ENCODE measurements around the gene BIRC3.
A peak's percentile ranks its signal among the peaks of the same experiment; 100 is the strongest.
"Not testable (repeated sequence)": the region's sequence is repeated elsewhere in the genome, so short reads cannot be mapped to it uniquely, and the experiment has no call there.

Gene BIRC3

DNA sequence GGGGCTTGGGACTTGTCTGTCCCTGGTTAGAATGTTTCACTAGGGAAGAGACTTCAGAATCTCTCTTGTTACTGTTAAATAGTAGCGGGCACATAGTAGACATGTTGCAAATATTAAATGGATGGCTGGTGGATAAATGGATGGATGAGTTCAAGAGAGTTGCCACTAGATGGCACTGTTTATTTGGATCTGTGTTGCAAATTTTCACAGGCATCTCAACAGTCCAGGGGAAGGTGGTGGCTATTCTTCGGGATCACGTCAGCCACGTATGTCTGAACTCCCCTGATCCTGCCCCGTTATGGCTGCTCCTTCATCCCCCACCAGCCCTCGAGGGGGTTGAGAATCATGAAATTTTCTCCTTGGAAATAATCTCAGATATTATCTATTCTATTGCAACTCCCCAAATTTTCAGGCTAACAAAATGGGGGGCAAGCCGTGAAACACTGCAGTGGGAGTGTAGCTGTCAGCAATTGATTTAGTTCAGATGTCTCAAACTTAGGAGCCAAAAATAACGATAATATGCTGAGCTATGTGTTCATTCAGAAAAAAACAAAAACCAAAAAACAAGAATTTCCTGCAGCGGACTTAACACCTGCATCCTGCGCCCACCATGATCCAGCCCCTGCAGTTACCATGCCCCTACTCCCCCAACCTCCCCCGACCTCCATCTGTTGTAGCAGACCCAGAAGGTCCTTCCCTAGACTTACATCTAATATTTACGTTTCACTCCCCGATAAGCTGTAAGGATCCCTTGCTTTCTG is 29.1 kb upstream of the BIRC3 start:
- Mint-ChIP-seq H3K27ac (peak overlapping the region; percentile 68), H3K4me1 (peaks cover 20% of the 10 kb centered on the region), H3K9me3 (no peaks in the 10 kb centered on the region), H3K36me3 (no peaks in the 10 kb centered on the region), H3K27me3 (no peaks in the 10 kb centered on the region), H3K4me3 (peak overlapping the region; percentile 66)
- peak; percentile 81 for ATAC-seq

DNA sequence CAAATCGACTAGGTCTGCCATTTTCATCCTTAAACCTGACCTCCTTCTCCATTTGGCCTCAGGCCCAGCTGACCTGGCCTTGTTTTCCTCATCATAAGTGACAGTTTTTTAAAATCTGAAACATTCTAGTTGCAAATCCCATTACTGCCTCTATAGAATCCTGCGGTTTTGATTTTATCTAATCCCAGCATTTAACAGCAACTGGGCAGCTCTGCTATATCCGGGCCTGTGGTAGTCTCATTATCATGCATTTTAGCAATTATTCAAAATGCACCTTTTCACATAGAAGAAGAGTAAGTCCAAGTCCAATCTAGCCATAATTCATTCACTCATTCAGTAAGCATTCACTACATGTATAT is 28.6 kb upstream of the BIRC3 start:
- Mint-ChIP-seq H3K27ac (peak overlapping the region; percentile 68), H3K4me3 (peak overlapping the region; percentile 66), H3K27me3 (no peaks in the 10 kb centered on the region), H3K9me3 (no peaks in the 10 kb centered on the region), H3K4me1 (peaks cover 22% of the 10 kb centered on the region), H3K36me3 (no peaks in the 10 kb centered on the region)
- no peak for ATAC-seq

DNA sequence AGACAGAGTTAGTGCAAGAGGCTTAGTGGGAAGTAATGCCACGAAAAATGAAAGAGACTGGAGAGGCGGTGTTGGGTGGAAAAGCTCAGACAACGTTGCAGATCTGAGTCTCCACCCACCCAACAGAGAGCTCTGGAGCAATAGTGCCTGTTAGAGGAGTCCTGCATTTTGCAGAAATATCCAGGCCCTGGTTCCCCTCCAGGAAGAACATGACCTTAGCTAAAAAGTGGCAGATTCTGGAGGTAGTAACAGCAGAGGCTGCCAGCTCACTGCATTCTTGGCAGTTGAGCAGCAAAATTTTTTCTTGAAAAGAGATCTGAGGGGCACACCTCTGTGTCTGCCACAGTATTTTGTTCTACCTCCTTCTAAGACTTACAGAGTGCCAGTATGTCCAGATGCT is 27.7 kb upstream of the BIRC3 start:
- H3K4me1 Mint-ChIP-seq: peaks cover 27% of the 10 kb centered on the region
- H3K4me3 Mint-ChIP-seq: no peak overlapping the region
- no peak for ATAC-seq
- H3K27ac Mint-ChIP-seq: peak overlapping the region; percentile 68
- no peaks in the 10 kb centered on the region for H3K9me3 Mint-ChIP-seq
- H3K36me3 Mint-ChIP-seq: no peaks in the 10 kb centered on the region
- no peaks in the 10 kb centered on the region for H3K27me3 Mint-ChIP-seq

DNA sequence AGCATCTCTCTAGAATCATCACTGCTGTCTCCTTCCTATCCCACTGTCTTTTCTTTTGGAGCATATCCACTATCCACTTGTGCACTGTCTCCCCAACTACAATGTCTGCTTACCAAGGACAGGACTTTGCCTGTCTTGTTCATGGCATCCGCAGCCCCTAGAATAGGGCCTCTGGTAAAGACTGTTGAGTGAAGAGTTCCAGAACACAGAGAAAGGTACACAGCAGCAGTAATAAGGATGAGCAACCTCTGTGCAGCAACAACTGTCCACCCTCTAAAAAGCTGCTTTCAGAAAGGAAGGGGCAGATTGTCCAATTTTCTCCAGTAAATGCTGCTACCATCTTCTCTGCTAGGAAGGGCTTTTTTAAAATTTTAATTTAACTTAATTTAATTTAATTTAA is 25.5 kb upstream of the BIRC3 start:
- Mint-ChIP-seq H3K9me3 (no peaks in the 10 kb centered on the region), H3K4me3 (no peak overlapping the region), H3K4me1 (peaks cover 43% of the 10 kb centered on the region), H3K27me3 (no peaks in the 10 kb centered on the region), H3K36me3 (no peaks in the 10 kb centered on the region), H3K27ac (peak overlapping the region; percentile 2)
- ATAC-seq: no peak

DNA sequence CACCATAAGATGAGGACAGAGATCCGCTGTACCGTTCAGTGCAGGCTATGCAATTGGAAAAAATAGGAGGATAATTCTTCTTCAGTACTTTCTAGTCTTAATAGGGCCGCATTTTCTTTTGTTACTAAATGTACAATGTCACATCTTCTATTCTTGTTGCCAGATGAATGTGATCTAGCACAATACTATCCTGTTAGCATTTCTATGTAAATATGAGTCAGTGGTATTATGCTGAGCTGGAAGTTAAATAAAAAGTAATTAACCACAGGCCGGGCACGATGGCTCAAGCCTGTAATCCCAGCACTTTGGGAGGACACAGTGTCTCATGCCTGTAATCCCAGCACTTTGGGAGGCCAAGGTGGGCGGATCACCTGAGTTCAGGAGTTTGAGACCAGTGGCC is 24.4 kb upstream of the BIRC3 start:
- ATAC-seq: no peak
- no peak overlapping the region for H3K4me3 Mint-ChIP-seq

DNA sequence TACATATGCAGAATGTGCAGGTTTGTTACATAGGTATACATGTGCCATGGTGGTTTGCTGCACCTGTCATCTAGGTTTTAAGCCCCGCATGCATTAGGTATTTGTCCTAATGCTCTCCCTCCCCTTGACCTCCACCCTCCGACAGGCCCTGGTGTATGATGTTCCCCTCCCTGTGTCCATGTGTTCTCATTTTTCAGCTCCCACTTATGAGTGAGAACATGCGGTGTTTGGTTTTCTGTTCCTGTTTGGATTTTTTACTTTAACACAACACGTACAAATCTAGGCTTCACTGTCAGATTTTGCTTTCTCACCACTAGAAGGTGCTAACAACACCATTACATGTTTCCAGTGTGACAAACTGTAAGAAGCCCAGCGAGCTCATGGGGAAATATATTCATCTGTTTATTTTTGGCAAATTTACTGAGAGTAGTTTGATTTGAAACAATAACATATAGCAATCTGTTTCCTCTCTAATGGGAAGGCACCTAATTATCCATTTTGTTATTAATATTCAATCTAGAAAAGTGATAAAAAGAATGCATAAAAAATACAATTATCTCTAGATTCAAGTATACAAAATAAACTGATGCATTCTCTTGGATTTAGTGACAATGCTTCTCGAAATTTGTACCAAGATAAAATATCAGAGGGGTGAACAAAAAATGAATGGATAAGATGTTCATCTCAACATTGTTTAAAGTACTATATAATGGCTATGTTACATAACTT is 23.2 kb upstream of the BIRC3 start:
- ATAC-seq: peak; percentile 91
- no peaks in the 10 kb centered on the region for H3K27me3 Mint-ChIP-seq
- peaks cover 54% of the 10 kb centered on the region for H3K4me1 Mint-ChIP-seq
- no peaks in the 10 kb centered on the region for H3K9me3 Mint-ChIP-seq
- H3K36me3 Mint-ChIP-seq: peaks cover 1% of the 10 kb centered on the region
- peak overlapping the region; percentile 92 for H3K27ac Mint-ChIP-seq
- peak overlapping the region; percentile 83 for H3K4me3 Mint-ChIP-seq

More for the DNA sequence above, 24.4 kb upstream of the BIRC3 start:
- no peaks in the 10 kb centered on the region for H3K9me3 Mint-ChIP-seq
- H3K4me1 Mint-ChIP-seq: peaks cover 53% of the 10 kb centered on the region
- no peaks in the 10 kb centered on the region for H3K36me3 Mint-ChIP-seq
- H3K27me3 Mint-ChIP-seq: no peaks in the 10 kb centered on the region
- H3K27ac Mint-ChIP-seq: peak overlapping the region; percentile 82

DNA sequence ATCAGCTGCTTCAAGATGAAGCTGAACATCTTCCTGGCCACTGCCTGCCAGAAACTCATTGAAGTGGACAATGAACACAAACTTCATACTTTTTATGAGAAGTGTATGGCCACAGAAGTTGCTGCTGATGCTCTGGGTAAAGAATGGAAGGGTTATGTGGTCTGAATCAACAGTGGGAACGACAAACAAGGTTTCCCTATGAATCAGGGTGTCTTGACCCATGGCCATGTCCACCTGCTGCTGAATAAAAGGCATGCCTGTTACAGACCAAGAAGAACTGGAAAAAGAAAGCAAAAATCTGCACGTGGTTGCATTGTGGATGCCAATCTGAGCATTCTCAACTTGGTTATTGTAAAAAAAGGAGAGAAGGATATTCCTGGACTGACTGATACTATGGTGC is 22.2 kb upstream of the BIRC3 start:
- ATAC-seq: peak; percentile 31
- H3K9me3 Mint-ChIP-seq: no peaks in the 10 kb centered on the region
- no peaks in the 10 kb centered on the region for H3K27me3 Mint-ChIP-seq
- H3K4me1 Mint-ChIP-seq: peaks cover 59% of the 10 kb centered on the region
- H3K4me3 Mint-ChIP-seq: peak overlapping the region; percentile 62
- H3K27ac Mint-ChIP-seq: peak overlapping the region; percentile 92
- peaks cover 11% of the 10 kb centered on the region for H3K36me3 Mint-ChIP-seq

DNA sequence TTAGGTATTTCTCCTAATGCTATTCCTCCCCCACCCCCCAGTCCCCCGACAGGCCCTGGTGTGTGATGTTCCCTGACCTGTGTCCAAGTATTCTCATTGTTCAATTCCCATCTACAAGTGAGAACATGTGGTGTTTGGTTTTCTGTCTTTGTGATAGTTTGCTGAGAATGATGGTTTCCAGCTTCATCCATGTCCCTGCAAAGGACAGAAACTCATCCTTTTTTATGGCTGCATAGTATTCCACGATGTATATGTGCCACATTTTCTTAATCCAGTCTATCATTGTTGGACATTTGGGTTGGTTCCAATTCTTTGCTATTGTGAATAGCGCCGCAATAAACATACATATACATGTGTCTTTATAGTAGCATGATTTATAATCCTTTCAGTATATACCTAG is 20.5 kb upstream of the BIRC3 start:
- H3K4me3 Mint-ChIP-seq, H3K9me3 Mint-ChIP-seq, H3K27me3 Mint-ChIP-seq, ATAC-seq: not testable (repeated sequence)
- H3K36me3 Mint-ChIP-seq: peaks cover 21% of the 10 kb centered on the region
- H3K27ac Mint-ChIP-seq: peak overlapping the region; percentile 92
- peaks cover 71% of the 10 kb centered on the region for H3K4me1 Mint-ChIP-seq

DNA sequence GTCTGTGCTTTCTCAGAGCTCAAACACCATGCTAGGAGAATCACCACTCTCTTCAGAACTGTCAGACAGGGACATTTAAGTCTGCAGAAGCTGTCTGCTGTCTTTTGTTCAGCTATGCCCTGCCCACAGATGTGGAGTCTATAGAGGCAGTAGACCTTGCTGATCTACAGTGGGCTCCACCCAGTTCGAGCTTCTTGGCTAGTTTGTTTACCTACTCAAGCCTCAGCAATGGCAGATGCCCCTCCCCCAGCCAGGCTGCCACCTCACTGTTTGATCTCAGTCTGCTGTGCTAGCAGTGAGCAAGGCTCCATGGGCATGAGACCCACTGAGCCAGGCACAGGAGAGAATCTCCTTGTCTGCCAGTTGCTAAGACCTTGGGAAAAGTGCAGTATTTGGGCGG is 16.4 kb upstream of the BIRC3 start:
- peaks cover 22% of the 10 kb centered on the region for H3K9me3 Mint-ChIP-seq
- peak overlapping the region; percentile 92 for H3K27ac Mint-ChIP-seq
- peaks cover 81% of the 10 kb centered on the region for H3K4me1 Mint-ChIP-seq
- H3K27me3 Mint-ChIP-seq, ATAC-seq, H3K4me3 Mint-ChIP-seq: not testable (repeated sequence)
- H3K36me3 Mint-ChIP-seq: peaks cover 41% of the 10 kb centered on the region

DNA sequence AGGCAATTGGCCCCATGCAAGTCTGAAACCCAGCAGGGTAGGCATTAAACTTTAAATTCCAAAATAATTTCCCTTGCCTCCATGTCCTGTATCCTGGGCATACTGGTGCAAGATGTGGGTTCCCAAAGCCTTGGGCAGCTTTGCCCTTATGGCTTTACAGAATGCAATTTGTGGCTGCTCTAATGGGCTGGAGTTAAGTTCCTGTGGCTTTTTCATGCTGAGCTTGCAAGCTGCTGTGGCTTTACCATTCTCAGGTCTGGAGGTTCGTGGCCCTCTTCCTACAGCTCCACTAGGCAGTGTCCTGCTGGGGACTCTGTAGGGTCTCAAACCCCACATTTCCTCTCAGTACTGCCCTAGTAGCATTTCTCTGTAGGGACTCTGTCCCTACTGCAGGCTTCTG is 15.0 kb upstream of the BIRC3 start:
- Mint-ChIP-seq H3K9me3 (peaks cover 22% of the 10 kb centered on the region), H3K27me3 (no peaks in the 10 kb centered on the region), H3K4me3 (no peak overlapping the region), H3K4me1 (peaks cover 87% of the 10 kb centered on the region), H3K27ac (peak overlapping the region; percentile 92), H3K36me3 (peaks cover 41% of the 10 kb centered on the region)
- no peak for ATAC-seq

DNA sequence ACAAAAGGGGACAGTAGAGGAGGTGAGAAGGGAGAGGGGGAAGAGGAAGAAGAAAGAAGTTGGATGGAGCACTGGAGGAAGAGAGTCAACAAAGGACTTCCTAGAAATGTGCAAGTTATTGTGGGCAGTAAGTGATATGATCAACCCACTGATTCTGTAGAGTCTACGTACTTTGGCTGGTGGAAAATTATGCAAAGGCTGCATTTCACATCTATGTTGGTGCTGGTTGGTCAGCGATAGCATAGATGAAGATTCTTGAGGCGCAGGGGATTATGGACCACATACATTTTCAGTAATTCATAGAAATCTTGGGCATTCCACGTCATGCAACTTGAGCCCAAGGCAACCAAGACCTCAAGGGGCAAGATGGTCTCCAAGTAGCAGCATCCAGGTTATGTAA is 12.6 kb upstream of the BIRC3 start:
- peak overlapping the region; percentile 67 for H3K27ac Mint-ChIP-seq
- peaks cover 22% of the 10 kb centered on the region for H3K9me3 Mint-ChIP-seq
- ATAC-seq: no peak
- no peaks in the 10 kb centered on the region for H3K27me3 Mint-ChIP-seq
- H3K4me3 Mint-ChIP-seq: no peak overlapping the region
- H3K4me1 Mint-ChIP-seq: peaks cover 65% of the 10 kb centered on the region
- peaks cover 34% of the 10 kb centered on the region for H3K36me3 Mint-ChIP-seq

DNA sequence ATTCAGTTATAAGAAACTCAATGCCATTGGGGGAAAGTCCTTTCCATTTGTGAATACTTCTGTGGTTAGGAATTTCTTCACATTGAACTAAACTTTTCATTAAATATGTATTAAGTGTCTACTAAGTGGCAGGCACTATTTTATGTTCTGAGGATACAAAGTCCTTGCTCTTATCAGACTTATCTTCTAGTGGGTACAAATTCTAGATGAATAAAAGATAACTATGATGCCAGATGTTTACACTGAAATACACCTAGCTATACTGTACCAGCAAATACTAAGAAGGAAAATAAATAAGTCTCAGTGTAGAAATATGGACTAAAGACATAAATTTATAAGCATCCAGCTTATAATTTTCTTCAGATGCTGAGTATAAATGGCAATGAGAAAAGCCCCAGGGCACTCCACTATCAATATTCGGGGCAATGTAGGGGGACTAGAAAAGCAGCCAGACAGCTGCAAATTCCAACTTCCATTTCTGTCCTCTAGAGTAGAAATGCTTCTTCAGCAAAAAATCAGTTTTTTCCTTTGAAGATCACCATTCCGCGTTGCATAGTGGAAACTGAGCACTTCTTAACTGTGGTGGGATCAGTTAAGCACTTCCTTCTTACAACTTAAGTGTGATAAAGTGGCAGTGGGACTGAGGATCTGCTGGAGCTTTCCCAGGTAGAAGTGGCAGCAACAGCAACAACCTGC is 11.8 kb upstream of the BIRC3 start:
- Mint-ChIP-seq H3K27ac (peak overlapping the region; percentile 67), H3K4me3 (peak overlapping the region; percentile 22), H3K27me3 (no peaks in the 10 kb centered on the region)

DNA sequence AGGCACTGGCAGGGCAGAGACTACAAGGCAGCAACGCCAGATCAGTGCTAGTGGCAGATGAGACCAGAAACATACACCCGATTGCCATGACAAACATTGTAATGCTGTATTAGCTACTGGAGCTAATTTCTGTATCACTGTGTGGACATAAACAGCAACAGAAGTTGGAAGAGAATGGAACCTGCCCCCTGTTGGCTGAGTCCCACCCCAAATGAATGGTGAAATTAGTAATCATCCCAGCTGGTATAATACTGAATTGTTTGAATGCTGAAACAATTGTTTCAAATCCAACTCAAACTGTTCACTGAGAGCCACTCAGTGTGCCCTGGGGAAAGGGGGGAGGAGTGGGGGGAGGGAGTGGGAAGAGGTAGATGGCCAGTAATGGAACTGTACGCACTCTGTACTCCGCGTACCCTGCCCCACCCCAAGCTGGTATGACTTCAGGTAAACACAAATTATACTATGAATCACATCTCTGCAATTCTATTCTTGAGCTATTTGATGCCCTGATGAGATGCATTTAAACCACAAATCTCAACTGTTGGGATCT is 11.2 kb upstream of the BIRC3 start:
- peak overlapping the region; percentile 22 for H3K4me3 Mint-ChIP-seq
- no peaks in the 10 kb centered on the region for H3K27me3 Mint-ChIP-seq
- peaks cover 22% of the 10 kb centered on the region for H3K9me3 Mint-ChIP-seq
- H3K27ac Mint-ChIP-seq: peak overlapping the region; percentile 67
- no peak for ATAC-seq
- peaks cover 25% of the 10 kb centered on the region for H3K36me3 Mint-ChIP-seq
- peaks cover 53% of the 10 kb centered on the region for H3K4me1 Mint-ChIP-seq

More for the DNA sequence above, 11.8 kb upstream of the BIRC3 start:
- peaks cover 57% of the 10 kb centered on the region for H3K4me1 Mint-ChIP-seq
- no peak for ATAC-seq
- H3K36me3 Mint-ChIP-seq: peaks cover 25% of the 10 kb centered on the region
- peaks cover 22% of the 10 kb centered on the region for H3K9me3 Mint-ChIP-seq

DNA sequence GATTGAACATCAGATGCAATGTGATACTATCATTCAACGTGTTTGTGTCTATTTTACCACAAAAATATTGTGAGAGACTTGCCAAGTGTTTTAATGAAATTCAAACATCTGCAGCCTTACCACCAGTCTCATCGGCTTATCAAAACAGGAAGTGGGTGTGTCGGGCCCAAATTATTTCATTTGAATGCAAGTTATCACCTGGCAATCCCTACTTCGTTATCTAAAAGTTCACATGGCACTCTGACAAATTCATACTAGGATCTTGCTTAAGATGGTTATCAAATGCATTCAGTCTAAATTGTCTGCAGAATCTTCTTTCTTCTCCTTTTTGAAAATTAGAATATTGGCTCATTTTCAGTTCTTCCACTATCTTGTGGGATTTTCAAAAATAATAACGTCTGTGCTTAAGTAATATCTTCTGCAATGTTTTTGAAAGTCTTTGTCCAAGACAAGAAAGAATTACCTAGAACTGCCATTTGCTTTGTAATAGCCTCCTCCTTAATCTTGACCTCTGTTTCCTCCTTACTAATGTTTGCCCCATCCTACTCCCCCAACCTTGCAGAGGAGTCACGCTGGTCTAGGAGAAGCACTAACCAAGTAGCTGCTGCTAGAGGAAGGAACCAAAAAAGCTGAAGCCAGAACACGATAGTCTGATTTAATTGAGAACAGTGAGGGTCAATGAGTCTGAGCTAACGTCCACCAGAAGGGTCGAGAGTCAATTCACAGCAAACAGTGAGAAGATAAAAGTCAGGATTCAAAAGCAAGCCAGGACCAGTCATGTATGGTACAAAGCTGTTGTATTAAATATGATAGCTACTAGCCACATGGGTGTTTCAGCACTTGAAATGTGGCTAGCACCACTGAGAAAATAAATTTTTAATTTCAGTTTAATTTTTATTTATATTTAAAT is 10.2 kb upstream of the BIRC3 start:
- peak; percentile 78 for ATAC-seq
- H3K9me3 Mint-ChIP-seq: peaks cover 13% of the 10 kb centered on the region
- H3K36me3 Mint-ChIP-seq: peaks cover 17% of the 10 kb centered on the region
- no peaks in the 10 kb centered on the region for H3K27me3 Mint-ChIP-seq
- peaks cover 44% of the 10 kb centered on the region for H3K4me1 Mint-ChIP-seq
- peak overlapping the region; percentile 26 for H3K4me3 Mint-ChIP-seq
- peak overlapping the region; percentile 67 for H3K27ac Mint-ChIP-seq
